Suprapubic skin (tissue), 4 donors: ENCODE results near the gene MYL12B. TPM values are rescaled to one million over a fixed set of nuclear protein-coding genes. Genes with fewer than 3 reads are reported as not detected.
A peak's percentile ranks its signal among the peaks of the same experiment; 100 is the strongest.

Experiments used
- DNase-seq, 2 donors: peaks; one replicate each; pipeline ENCODE4 v3.0.0-alpha.2; 2019; ENCODE audit warnings: low spot score in 2 of 2
- H3K27ac ChIP-seq: fragments of 200-600 bp; sonication (generic); one replicate; pipeline ENCODE4 v1.5.1; 2019
- H3K27me3 ChIP-seq: fragments of 200-600 bp; sonication (generic); one replicate; pipeline ENCODE4 v1.5.1; 2019
- H3K36me3 ChIP-seq: fragments of 200-600 bp; sonication (generic); one replicate; pipeline ENCODE4 v1.5.1; 2019
- H3K4me1 ChIP-seq: fragments of 200-600 bp; sonication (generic); one replicate; pipeline ENCODE4 v1.5.1; 2019
- H3K4me3 ChIP-seq: fragments of 200-600 bp; sonication (generic); one replicate; pipeline ENCODE4 v1.5.1; 2019; ENCODE audit warnings: mild to moderate bottlenecking
- H3K9me3 ChIP-seq: fragments of 200-600 bp; sonication (generic); one replicate; pipeline ENCODE4 v1.5.1; 2019
- CTCF ChIP-seq, 2 donors: fragments of 200-600 bp in 1 of 2; fragments of 450-650 bp in 1 of 2; sonication (generic) in 1 of 2; IDR thresholded peaks; one replicate each; pipeline ENCODE4 v1.5.1; 2016 to 2019; ENCODE audit warnings: antibody characterized with exemption in 2 of 2, mild to moderate bottlenecking in 1 of 2, moderate library complexity in 1 of 2
- EP300 ChIP-seq: sonication (generic); formaldehyde crosslinking; IDR thresholded peaks from one replicate; pipeline ENCODE4 v1.6.1; 2017; ENCODE audit warnings: antibody characterized with exemption
- POLR2A ChIP-seq, 2 donors: fragments of 450-650 bp; IDR thresholded peaks; one replicate each; pipeline ENCODE4 v1.6.1; 2017; ENCODE audit warnings: antibody characterized with exemption in 2 of 2, mild to moderate bottlenecking in 2 of 2, moderate library complexity in 2 of 2
- POLR2AphosphoS5 ChIP-seq, 3 donors: sonication (generic); formaldehyde crosslinking; IDR thresholded peaks; one replicate each; pipeline ENCODE4 v1.6.1; 2017; ENCODE audit warnings: antibody characterized with exemption in 3 of 3
- WGBS: methylation state at CpG from one replicate; pipeline ENCODE4 v1.1.5; 2018; 5-methylcytosine and 5-hydroxymethylcytosine counted together
- total RNA-seq, 4 donors: library from RNA; depleted of rRNA; stranded (reverse); fragments of >200 nt; gene quantifications; one replicate each; pipeline ENCODE4 v1.1.0, GENCODE V29; 2016

The MYL12B gene
- total RNA-seq = 100 to 1,000 TPM; 182 to 333 (median 295) TPM

DNA sequence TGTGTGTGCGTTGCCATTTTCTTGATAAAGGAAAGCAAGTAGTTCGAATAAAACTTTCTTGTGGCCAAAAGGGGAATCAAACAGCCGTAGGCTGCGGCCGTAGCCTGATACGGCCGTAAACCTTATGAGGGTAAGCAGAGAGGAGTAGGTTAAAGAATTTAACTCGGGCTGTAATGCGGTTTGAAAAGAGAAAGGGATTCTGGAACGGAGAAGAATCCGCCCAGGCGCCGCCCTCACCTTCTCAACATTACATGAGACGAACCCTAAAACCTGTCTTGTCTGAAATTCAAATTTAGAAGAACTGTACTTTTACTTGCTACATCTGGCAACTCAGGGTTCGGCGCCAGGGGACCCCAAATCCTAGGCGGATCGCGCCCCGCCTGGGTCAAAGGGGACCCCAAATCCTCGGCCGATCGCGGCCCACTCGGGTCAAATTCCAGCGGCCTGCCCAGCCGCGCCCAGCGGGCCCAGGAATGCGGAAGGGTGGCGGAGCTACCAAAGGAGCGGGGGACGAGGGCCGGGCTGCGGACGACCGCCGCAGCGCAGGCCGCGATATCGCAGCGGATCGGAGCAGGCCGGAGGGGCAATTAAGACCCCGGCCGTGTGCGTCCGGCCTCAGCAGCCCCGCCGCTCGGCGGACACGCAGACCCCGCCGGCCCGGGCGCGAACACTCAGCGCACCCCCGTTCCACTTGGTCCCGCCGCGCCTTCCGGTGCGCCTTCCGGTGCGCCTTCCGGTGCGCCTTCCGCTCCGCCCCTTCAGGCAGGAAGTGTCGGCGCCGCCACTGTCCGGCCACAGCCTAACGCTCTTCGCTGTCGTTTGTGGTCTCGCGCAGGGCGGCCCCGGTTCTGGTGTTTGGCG is at the start of gene MYL12B:
TSS of gene MYL12B (plus strand) at position 761 of the 861 bp plus-strand sequence. CDS start 10,766 bp downstream, outside the sequence.
- H3K4me1 ChIP-seq = peaks cover 54% of the 10 kb centered on the region
- no peaks in the 10 kb centered on the region for H3K27me3 ChIP-seq
- DNase-seq = peak; percentile 92 to 93
- 1% methylated on average over 20 of the region's 84 CpGs for WGBS
- TF ChIP-seq EP300 (no peak), POLR2AphosphoS5 (IDR thresholded peaks at IDR 0.05) (peak in 2 of 3 donors; percentile 61 to 95), POLR2A (IDR thresholded peaks at IDR 0.05) (peak in 1 of 2 donors; percentile 72), CTCF (IDR thresholded peaks at IDR 0.05) (no peak)
- peak within 1 kb of the TSS; percentile 87 for H3K4me3 ChIP-seq
- H3K36me3 ChIP-seq = peaks cover 21% of the 10 kb centered on the region
- no peaks in the 10 kb centered on the region for H3K9me3 ChIP-seq
- H3K27ac ChIP-seq = peak within 1 kb of the TSS; percentile 96

- Histone ChIP-seq H3K4me3 (no peak overlapping the region), H3K27ac (no peak overlapping the region), H3K27me3 (no peaks in the 10 kb centered on the region), H3K36me3 (no peaks in the 10 kb centered on the region), H3K4me1 (peaks cover 3% of the 10 kb centered on the region), H3K9me3 (no peaks in the 10 kb centered on the region)
- DNase-seq = no peak
- WGBS = 77% methylated on average over 4 of the region's 4 CpGs
- TF ChIP-seq EP300 (no peak), CTCF (IDR thresholded peaks at IDR 0.05) (no peak), POLR2AphosphoS5 (IDR thresholded peaks at IDR 0.05) (no peak), POLR2A (IDR thresholded peaks at IDR 0.05) (no peak)
Observed at GRCh38 chr18:3212657-3213056, 49.3 kb upstream of the MYL12B start.

GRCh38 chr18:3213300-3214059 is 48.5 kb upstream of the MYL12B start:
- TF ChIP-seq POLR2A (IDR thresholded peaks at IDR 0.05) (no peak), EP300 (no peak), CTCF (IDR thresholded peaks at IDR 0.05) (no peak), POLR2AphosphoS5 (IDR thresholded peaks at IDR 0.05) (no peak)
- Histone ChIP-seq H3K4me3 (no peak overlapping the region), H3K4me1 (peaks cover 3% of the 10 kb centered on the region), H3K36me3 (no peaks in the 10 kb centered on the region), H3K27ac (no peak overlapping the region), H3K9me3 (no peaks in the 10 kb centered on the region), H3K27me3 (no peaks in the 10 kb centered on the region)
- DNase-seq = no peak
- whole genome bisulfite sequencing = 59% methylated on average over 6 of the region's 6 CpGs

GRCh38 chr18:3214855-3215637 is 46.9 kb upstream of the MYL12B start:
- TF ChIP-seq POLR2A (IDR thresholded peaks at IDR 0.05) = no peak
- no peak for TF ChIP-seq POLR2AphosphoS5 (IDR thresholded peaks at IDR 0.05)
- no peak for TF ChIP-seq CTCF (IDR thresholded peaks at IDR 0.05)
- no peak for TF ChIP-seq EP300
- H3K36me3 ChIP-seq = no peaks in the 10 kb centered on the region
- no peak for DNase-seq
- no peak overlapping the region for H3K4me3 ChIP-seq
- WGBS = 93% methylated on average over 35 of the region's 36 CpGs
- peaks cover 3% of the 10 kb centered on the region for H3K4me1 ChIP-seq
- no peaks in the 10 kb centered on the region for H3K9me3 ChIP-seq
- H3K27me3 ChIP-seq = no peaks in the 10 kb centered on the region
- no peak overlapping the region for H3K27ac ChIP-seq
